Hematopoietic multipotent progenitor cell treated with erythropoietin and hydrocortisone succinate and interleukin-3 and kit ligand, for 8 days (in vitro differentiated cells): ENCODE measurements around the gene BAAT.

Experiments used
- DNase-seq: peaks from one replicate; pipeline ENCODE4 v3.0.0-alpha.2; 2015

BAAT gene

GRCh38 chr9:101398068-101398929, 13.5 kb upstream of the BAAT start, which contains the start of the genes MRPL50 and ZNF189:
Gene MRPL50, minus strand, starts transcription at chr9:101398618. Its CDS starts 26 bp downstream, at chr9:101398592.
Gene ZNF189, plus strand, starts transcription at chr9:101398851. Its CDS starts 306 bp downstream, at chr9:101399157.
- DNase-seq, result peak; percentile 99

GRCh38 chr9:101397746-101398067, 12.9 kb upstream of the BAAT start:
- no peak for DNase-seq

DNA sequence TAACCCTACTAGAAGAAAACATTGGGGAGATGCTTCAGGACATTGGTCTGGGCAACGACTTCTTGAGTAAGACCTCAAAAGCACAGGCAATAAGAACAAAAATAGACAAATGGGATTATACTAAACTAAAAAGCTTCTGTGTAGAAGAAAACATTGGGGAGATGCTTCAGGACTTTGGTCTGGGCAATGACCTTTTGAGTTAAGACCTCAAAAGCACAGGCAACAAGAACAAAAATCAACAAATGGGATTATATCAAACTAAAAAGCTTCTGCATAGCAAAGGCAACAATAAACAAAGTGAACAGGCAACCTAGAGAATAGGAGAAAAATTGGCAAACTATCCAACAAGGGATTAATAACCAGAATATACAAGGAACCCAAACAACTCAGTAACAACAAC, 9.9 kb upstream of the BAAT start:
- no peak for DNase-seq

GRCh38 chr9:101393135-101393534, 8.3 kb upstream of the BAAT start:
- DNase-seq, result no peak

- DNase-seq, result peak; percentile 43
These were observed 3.7 kb upstream of the BAAT start for GRCh38 chr9:101388507-101388993.

DNA sequence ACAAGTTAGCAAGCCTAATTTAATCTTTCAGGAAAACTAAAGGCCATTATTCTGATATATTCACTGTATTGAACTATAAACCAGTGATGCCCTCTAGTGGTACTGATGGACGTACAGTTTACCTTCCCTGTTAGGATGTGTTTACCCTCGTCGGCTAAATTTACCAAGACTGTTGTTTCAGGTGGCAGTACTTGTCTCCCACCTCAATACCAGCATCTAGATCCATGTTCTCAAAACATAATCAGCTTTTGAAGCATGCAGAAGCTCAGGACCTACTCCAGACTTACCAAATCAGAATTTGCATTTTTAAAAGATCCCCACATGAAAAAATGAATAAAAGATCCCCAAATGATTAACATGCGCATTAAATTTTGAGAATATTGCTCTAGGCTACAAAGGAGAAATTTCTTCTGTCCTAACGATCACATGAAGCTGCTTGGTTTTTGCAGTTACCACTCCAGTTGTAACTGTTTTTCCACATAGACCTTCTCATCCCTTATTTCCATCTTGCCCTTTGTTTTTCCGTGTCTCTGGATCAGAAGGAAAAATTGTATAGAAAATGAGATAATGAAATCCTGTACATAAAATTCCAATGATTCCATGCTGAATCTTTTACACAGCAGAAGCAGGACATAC, 3.2 kb upstream of the BAAT start:
- peak; percentile 78 for DNase-seq

- DNase-seq, result no peak
These were observed 1.4 kb downstream of the BAAT start for GRCh38 chr9:101383361-101383760.

GRCh38 chr9:101381833-101382342, 2.9 kb downstream of the BAAT start:
- DNase-seq, result no peak

DNA sequence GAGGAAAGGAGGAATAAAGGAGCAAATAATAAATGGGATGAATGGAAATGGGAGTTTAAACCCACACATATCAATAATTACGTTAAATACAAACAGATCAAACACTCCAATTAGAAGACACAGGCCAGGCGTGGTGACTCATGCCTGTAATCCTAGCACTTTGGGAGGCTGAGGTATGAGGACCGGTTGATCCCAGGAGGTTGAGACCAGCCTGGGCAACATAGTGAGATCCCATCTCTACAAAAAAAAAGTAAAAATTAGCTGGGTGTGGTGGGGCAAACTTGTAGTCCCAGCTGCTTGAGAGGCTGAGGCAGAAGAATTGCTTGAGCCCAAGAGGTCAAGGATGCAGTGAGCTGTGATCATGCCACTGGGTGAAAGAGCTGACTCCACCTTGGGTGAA, 3.7 kb downstream of the BAAT start:
- DNase-seq, result no peak

GRCh38 chr9:101380295-101380694, 4.5 kb downstream of the BAAT start:
- no peak for DNase-seq

GRCh38 chr9:101376111-101376848, 8.5 kb downstream of the BAAT start:
- DNase-seq, result no peak

GRCh38 chr9:101375546-101375945, 9.3 kb downstream of the BAAT start:
- no peak for DNase-seq

DNA sequence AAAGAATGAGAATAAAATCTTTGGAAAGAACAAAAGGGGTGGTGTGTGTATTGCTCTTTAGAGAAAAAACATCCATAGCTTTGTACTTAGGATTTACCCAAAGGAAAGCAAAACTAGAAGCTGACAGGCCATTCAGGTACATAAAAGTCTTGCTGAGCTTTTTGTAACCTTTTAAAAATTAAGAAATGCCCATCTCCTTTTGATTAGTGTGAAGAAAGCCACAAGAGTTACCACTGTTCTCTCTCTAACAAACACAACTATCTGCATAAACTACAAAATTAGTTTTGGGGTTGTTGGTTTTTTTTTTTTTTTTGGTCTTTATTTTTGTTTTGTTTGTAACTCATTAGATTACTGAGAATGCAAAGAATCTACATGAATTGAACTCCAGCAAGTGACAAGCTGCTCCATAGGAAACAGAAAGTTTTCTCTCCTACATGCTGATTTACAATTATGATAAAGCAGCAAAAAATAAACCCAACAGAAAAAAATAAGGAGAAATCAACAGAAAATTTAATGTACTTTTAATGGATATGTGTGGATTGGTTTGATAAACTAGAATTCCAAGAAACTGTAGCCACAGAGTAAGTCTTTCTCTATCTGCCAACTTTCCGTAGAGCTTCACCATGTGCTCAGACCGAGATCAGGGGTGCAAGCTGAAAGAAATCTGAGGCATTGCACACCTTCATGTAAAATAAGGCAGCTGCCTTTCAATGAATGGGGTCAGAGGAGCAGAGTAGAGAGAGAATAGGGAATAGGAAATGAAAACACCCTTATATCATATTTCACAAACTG, 12.3 kb downstream of the BAAT start:
- DNase-seq, result peak; percentile 72

DNA sequence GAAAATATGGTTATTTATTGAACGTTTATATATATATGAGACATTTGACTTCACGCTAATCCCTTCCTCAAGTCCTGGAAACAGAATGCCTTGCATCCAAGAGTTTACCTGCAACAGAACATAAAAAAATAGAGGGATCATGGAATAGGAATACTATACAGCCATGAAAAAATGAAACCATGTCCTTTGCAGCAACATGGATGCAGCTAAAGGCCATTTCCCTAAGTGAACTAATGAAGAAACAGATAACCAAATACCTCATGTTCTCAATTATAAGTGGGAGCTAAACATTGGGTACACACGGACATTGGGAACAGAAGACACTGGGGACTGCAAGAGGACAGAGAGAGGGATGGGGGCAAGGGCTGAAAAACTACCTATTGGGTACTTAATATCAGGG, 13.0 kb downstream of the BAAT start:
- no peak for DNase-seq

DNA sequence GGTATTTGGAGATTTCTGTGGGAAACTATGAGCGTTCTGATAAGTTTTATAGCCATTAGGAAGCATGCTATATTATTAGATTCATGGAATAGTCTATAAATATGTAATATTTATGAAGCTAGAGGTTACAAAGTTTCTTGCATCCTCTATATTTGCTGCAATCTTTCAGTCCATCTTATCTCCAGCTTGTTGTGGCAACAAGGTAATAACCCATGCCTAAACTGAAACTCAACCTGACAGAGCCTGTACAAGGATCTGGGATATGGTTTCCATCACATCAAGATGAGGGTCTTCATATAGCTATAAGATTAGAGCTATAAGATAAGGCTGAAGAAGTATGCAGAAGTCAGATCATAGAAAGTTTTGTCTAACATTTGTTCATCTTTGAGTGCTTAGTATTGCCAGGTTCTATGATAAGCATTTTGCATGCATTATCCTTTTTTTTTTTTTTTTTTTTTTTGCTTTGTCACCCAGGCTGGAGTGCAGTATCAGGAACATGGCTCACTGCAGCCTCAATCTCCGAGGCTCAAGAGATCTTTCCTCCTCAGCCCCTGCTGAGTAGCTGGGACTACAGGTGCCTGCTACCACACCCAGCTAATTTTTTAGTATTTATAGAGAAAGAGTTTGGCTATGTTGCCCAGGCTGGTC, 14.8 kb downstream of the BAAT start:
- no peak for DNase-seq

DNA sequence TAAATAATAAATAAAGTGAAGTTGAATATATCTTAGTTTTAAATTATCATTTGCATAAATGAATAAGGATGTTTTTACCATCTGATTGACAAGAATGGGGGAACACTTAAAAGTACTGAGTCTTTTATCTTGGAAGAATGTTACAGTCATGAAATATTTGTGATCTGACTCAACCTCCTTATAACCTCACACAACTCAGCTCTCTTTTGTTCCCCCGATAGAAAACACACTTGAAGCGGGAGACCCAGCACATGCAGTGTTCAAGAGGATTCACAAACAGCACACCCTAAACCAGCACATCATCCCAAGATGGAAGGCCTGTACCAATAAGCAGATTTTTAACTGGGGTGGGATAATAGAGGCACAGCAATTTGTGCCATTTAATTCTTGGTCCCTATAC, 15.5 kb downstream of the BAAT start:
- no peak for DNase-seq

DNA sequence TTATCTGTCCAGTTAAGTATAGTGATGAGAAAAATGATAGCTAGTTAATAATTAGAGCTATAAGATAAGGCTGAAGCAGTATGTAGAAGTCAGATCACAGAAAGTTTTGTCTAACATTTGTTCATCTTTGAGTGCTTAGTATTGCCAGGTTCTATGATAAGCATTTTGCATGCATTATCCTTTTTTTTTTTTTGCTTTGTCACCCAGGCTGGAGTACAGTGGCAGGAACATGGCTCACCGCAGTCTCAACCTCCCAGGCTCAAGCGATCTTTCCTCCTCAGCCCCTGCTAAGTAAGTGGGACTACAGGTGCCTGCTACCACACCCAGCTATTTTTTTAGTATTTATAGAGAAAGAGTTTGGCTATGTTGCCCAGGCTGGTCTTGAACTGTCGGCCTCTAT, 17.5 kb downstream of the BAAT start:
- DNase-seq, result no peak

DNA sequence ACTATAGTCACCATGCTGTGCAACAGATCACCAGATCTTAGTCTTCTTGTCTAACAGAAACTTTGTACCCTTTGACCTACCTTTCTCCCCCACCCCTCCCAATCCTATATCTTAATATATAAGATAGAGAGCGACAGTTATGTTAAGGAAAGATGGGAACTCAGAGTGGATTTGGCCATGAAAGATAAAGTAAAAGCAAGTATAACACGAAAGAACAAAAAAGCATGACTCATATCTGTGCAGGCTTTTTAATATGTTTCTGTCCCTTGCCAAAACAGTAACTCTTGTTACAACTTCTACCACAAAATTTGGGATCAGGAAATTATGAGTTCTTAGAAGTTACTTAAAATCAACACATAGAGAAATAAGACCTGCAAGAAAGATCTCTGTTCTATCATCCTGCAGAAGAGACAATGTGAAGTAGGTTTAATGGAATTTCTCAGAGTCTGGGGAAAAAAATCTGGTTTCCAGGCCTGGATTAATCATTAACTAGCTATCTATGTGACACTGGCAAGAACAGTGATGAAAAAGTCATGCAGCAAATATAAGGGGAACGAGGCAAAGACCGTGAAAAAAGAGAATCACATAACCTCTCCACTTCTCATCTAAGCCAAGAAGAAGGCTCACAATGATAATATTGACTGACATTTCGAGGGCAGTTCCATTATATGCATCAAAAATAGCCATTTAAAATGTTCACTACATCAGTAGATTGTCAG, 18.6 kb downstream of the BAAT start:
- DNase-seq, result peak; percentile 62

GRCh38 chr9:101365181-101365580, 19.6 kb downstream of the BAAT start:
- DNase-seq, result no peak

DNA sequence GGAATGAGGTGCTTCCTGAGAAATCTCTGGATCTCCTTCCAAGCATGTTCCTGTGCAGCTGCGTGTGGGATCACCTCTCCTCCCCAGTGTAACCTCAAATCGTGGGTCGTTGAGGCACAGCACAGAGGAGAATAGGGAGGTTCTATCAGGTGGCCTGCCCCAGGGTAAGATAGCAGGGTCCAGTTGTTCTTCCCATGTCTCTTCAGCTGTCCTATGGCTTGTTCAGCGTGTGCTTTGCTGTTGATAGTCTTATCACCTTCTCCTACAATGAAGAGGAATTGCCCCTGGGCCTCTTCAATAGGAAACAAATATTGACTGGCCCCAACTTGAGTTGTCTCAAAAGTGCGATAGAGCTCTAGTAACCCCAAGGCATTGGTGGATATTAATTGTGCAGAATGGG, 22.4 kb downstream of the BAAT start:
- peak; percentile 17 for DNase-seq

- no peak for DNase-seq
These were observed 24.2 kb downstream of the BAAT start for GRCh38 chr9:101360647-101361046.
